Upper lobe of right lung (tissue), 1 donor: ENCODE measurements around the gene SPAG6. TPM values are rescaled to one million over a fixed set of nuclear protein-coding genes. Genes with fewer than 3 reads are reported as not detected.

Experiments used
- ATAC-seq: fragments of 200-7000 bp; cut with Tn5 transposase; one replicate; pipeline ENCODE4 v1.9.1; 2020; ENCODE audit warnings: mild to moderate bottlenecking, moderate library complexity
- DNase-seq: peaks from one replicate; pipeline ENCODE4 v3.0.0-alpha.2; 2020
- H3K27ac ChIP-seq: fragments of 200-600 bp; one replicate; pipeline ENCODE4 v1.8.0; 2022
- H3K27me3 ChIP-seq: fragments of 200-600 bp; one replicate; pipeline ENCODE4 v1.8.0; 2022; ENCODE audit warnings: mild to moderate bottlenecking
- H3K36me3 ChIP-seq: fragments of 200-600 bp; one replicate; pipeline ENCODE4 v1.8.0; 2022
- H3K4me1 ChIP-seq: fragments of 200-600 bp; one replicate; pipeline ENCODE4 v1.8.0; 2022
- H3K4me3 ChIP-seq: fragments of 200-600 bp; one replicate; pipeline ENCODE4 v1.8.0; 2022; ENCODE audit warnings: mild to moderate bottlenecking
- H3K9me3 ChIP-seq: fragments of 200-600 bp; one replicate; pipeline ENCODE4 v1.8.0; 2022
- intact Hi-C: fragments of 100-400 bp; cut with DNase I; formaldehyde crosslinking; loops from one replicate; pipeline ENCODE4 v1.11.0; 2022
- total RNA-seq: library from RNA; stranded (reverse); fragmentation: NEBNext Ultra II Directional; extraction: Animal tissue kit (Norgen Biotek cat#: 25700); gene quantifications from one replicate; pipeline ENCODE4 v1.2.1, GENCODE V29; 2021
- TF ChIP-seq, protein P1 (sequence below): fragments of 200-600 bp; IDR thresholded peaks from one replicate; pipeline ENCODE4 v1.8.0; 2022; ENCODE audit warnings: antibody characterized with exemption
- donor health status: DM: no; HTN: yes; CAD: no; lungs with severe emphysema.

Gene SPAG6
- total RNA-seq, 1 donor from 2014 or later: not detected

DNA sequence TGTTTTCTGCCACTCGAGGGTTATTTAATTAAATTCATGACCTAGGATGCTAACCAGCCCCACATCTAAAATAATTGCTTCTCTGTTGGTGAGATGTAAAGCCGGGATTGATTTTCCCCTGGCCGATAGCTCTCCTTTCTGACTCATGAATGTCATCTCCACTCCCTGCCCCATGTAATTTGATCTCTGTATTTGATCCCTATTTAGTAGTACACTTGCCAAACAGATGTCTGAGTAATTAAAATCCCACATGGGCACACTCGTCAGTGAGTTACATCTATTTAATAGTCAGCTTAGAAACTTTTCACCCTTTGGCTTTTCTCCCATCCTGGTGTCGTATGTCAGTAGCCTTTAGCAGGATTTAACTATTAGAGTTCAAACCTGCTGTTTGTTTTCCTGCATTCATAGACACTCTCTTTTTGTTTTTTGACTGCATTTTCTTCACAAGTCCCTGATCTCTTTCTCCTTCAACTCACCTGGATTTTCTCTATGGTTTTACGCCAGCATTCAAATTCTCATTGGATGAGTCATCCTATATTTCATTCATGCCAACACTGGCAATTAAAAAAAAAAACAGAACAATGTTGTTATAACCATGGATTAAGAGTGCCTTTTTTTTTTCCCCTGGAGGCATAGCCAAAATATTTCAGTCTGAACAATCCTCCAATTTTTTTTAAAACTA lies 82.7 kb downstream of the SPAG6 start:
- no peak for ATAC-seq
- no peak overlapping the region for H3K4me3 ChIP-seq
- H3K27me3 ChIP-seq: peaks cover 10% of the 10 kb centered on the region
- intact Hi-C loops: no loop called here
- no peaks in the 10 kb centered on the region for H3K9me3 ChIP-seq
- TF ChIP-seq, protein P1, sequence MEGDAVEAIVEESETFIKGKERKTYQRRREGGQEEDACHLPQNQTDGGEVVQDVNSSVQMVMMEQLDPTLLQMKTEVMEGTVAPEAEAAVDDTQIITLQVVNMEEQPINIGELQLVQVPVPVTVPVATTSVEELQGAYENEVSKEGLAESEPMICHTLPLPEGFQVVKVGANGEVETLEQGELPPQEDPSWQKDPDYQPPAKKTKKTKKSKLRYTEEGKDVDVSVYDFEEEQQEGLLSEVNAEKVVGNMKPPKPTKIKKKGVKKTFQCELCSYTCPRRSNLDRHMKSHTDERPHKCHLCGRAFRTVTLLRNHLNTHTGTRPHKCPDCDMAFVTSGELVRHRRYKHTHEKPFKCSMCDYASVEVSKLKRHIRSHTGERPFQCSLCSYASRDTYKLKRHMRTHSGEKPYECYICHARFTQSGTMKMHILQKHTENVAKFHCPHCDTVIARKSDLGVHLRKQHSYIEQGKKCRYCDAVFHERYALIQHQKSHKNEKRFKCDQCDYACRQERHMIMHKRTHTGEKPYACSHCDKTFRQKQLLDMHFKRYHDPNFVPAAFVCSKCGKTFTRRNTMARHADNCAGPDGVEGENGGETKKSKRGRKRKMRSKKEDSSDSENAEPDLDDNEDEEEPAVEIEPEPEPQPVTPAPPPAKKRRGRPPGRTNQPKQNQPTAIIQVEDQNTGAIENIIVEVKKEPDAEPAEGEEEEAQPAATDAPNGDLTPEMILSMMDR: no peak
- H3K27ac ChIP-seq: no peak overlapping the region
- DNase-seq: no peak
- no peaks in the 10 kb centered on the region for H3K4me1 ChIP-seq
- H3K36me3 ChIP-seq: no peaks in the 10 kb centered on the region

DNA sequence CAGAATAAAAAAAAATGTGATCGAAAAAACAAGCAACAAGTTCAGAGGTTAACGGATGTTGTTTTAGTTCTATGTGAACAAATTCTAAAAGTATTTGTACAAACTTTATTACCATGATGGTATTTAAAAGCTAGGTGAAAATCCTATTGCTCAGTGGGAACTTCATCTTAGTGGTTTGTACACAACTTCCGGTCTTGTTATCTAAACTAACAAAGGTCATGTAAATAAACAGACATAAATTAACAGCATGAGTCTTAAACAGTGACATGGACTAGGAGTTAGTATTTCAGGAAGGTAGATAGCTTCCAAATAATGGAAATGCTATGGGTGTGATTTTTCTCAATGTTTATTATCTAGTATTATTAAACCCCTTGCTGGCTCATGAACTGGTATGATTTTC lies 83.8 kb downstream of the SPAG6 start:
- TF ChIP-seq, protein P1: no peak
- Histone ChIP-seq H3K27me3 (peaks cover 10% of the 10 kb centered on the region), H3K4me3 (no peak overlapping the region), H3K36me3 (no peaks in the 10 kb centered on the region), H3K9me3 (no peaks in the 10 kb centered on the region), H3K4me1 (peaks cover 2% of the 10 kb centered on the region), H3K27ac (no peak overlapping the region)
- ATAC-seq (no peak), DNase-seq (no peak)
- intact Hi-C loops: no loop called here

GRCh38 chr10:22429981-22430421 lies 84.7 kb downstream of the SPAG6 start:
- intact Hi-C loops: no loop called here
- TF ChIP-seq, protein P1: no peak
- Histone ChIP-seq H3K9me3 (no peaks in the 10 kb centered on the region), H3K4me1 (peaks cover 8% of the 10 kb centered on the region), H3K4me3 (no peak overlapping the region), H3K36me3 (no peaks in the 10 kb centered on the region), H3K27ac (no peak overlapping the region), H3K27me3 (peaks cover 10% of the 10 kb centered on the region)
- no peak for ATAC-seq
- no peak for DNase-seq

DNA sequence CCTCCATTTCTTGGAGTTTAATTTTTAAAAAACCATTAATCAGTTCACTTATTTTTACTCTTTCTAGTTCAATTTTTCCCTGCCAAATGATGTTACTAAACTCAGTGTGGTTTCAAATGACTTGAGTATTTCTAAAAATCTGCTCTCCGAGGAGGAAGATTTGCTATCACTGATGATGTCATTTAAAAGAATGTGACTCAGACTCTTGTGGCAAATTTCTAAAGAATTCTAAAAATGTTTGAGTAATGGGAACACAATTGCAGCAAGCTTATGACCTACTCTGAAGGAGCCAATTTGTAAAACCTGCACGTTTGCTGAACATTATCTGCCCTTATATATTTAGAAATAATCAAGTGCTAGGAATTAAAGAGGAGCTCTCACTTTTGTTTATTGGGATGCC lies 88.6 kb downstream of the SPAG6 start:
- Histone ChIP-seq H3K4me1 (peaks cover 17% of the 10 kb centered on the region), H3K4me3 (no peak overlapping the region), H3K36me3 (no peaks in the 10 kb centered on the region), H3K27ac (no peak overlapping the region), H3K9me3 (no peaks in the 10 kb centered on the region), H3K27me3 (peaks cover 10% of the 10 kb centered on the region)
- ATAC-seq (no peak), DNase-seq (no peak)
- intact Hi-C loops: no loop called here
- TF ChIP-seq, protein P1: no peak

- Histone ChIP-seq H3K4me1 (peaks cover 19% of the 10 kb centered on the region), H3K9me3 (no peaks in the 10 kb centered on the region), H3K36me3 (no peaks in the 10 kb centered on the region), H3K4me3 (no peak overlapping the region), H3K27ac (no peak overlapping the region), H3K27me3 (peaks cover 10% of the 10 kb centered on the region)
- ATAC-seq: no peak
- DNase-seq: no peak
- intact Hi-C loops: no loop called here
- TF ChIP-seq, protein P1: no peak
Observed at GRCh38 chr10:22434521-22434920, 89.2 kb downstream of the SPAG6 start.
